Subcutaneous adipose tissue (tissue), 4 donors: Measurements from ENCODE around the gene WDR43. TPM values are rescaled to one million over a fixed set of nuclear protein-coding genes. Genes with fewer than 3 reads are reported as not detected.

Experiments
- total RNA-seq, 4 donors: library from RNA; depleted of rRNA; stranded (reverse); fragments of >200 nt; gene quantifications; one replicate each; pipeline ENCODE4 v1.1.0, GENCODE V29; 2016
- TF ChIP-seq, protein P1 (sequence below): fragments of 450-650 bp; IDR thresholded peaks from one replicate; pipeline ENCODE4 v1.5.1; 2016; ENCODE audit warnings: low read depth, mild to moderate bottlenecking, control low read depth, antibody characterized with exemption, moderate library complexity

Gene WDR43
- total RNA-seq, 4 donors from 2014 or later: 39.4 to 72.9 (median 48.1) TPM

- TF ChIP-seq, protein P1, sequence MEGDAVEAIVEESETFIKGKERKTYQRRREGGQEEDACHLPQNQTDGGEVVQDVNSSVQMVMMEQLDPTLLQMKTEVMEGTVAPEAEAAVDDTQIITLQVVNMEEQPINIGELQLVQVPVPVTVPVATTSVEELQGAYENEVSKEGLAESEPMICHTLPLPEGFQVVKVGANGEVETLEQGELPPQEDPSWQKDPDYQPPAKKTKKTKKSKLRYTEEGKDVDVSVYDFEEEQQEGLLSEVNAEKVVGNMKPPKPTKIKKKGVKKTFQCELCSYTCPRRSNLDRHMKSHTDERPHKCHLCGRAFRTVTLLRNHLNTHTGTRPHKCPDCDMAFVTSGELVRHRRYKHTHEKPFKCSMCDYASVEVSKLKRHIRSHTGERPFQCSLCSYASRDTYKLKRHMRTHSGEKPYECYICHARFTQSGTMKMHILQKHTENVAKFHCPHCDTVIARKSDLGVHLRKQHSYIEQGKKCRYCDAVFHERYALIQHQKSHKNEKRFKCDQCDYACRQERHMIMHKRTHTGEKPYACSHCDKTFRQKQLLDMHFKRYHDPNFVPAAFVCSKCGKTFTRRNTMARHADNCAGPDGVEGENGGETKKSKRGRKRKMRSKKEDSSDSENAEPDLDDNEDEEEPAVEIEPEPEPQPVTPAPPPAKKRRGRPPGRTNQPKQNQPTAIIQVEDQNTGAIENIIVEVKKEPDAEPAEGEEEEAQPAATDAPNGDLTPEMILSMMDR: no peak
These were observed 65.9 kb downstream of the WDR43 start for GRCh38 chr2:28960401-28960800.

GRCh38 chr2:28962505-28962904 lies 68.0 kb downstream of the WDR43 start:
- TF ChIP-seq, protein P1: no peak

DNA sequence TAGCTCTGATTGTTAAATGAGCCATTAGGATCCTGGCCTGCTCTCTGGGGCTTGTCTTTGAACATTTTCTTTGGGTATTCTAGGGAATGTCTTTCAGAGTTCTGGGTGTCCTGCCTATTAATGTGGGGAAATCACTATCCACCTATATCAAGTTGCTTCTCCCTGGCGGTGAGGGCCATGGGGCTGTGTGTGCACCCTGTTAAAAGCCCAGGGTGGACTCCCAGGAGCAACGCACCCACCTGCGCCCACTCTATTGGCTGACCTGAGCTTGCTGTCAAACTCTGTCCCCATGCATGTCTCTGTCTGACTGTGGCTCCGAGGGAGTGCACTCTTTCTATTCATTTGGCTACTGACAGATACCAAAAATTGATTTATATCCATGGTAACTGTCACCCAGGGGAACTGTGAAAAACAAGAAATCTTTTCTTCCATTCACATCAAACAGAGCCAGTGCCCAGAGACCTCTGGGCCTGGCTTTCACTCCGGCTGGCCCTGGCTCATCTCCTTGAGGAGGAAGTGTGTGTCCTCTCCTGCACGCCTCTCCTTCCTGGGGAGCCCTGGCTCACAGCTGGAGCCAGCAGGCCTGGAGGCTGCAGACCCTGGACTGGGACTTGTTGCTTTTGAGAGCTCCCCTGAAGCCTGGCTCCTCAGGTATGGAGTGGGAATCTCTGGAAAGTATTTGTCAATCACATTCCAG lies 76.1 kb downstream of the WDR43 start:
- TF ChIP-seq, protein P1: no peak

GRCh38 chr2:28972778-28973335 lies 78.4 kb downstream of the WDR43 start:
- TF ChIP-seq, protein P1: no peak

DNA sequence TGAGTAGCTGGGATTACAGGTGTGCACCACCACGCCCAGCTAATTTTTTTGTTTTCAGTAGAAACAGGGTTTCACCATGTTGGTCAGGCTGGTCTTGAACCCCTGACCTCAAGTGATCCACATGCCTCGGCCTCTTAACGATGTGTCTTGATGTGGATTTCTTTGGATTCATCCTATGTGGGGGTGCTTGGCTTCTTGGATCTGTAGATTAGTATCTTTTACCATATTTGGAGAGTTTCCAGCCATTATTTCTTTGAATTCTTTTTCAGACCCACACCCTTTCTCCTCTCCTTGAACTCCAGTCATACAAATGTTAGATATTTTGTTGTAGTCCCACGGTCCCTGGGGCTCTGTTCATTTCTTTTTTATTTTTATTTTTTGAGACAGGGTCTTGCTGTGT lies 79.8 kb downstream of the WDR43 start:
- TF ChIP-seq, protein P1: no peak

DNA sequence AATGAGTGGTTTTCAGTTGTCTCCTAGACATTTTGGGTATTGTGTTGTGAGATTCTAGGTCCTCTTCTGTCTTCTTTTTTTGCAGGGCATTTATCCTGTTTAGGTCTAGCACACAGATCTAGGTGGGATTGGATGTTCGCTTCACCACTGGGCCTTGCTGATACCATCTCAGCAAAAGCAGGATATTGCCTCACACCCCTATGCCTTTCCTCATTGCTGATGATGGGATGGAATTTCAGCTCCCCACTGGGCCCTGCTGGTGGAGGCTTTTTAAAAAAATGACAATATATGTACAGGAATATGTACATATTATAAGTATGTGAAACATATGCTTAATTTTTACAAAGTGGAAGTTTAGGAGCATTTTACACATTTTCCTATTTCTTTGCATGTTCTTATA lies 81.2 kb downstream of the WDR43 start:
- TF ChIP-seq, protein P1: no peak

GRCh38 chr2:28976584-28976983 lies 82.1 kb downstream of the WDR43 start:
- TF ChIP-seq, protein P1: no peak
